GM12865 (cell line): ENCODE measurements around the gene GNA12.

Experiments used
- DNase-seq: peaks from one replicate; pipeline ENCODE4 v3.0.0; 2010; ENCODE audit warnings: low read depth
- H3K4me3 ChIP-seq: 2 replicates; pipeline ENCODE4 v1.5.1; 2011; ENCODE audit warnings: mild to moderate bottlenecking, low read depth, low read length, control low read depth
- CTCF ChIP-seq: IDR thresholded peaks from 2 replicates; pipeline ENCODE4 v1.5.1; 2011; ENCODE audit warnings: low read length, control low read depth, low read depth, inconsistent platforms; ENCODE audit not compliant: insufficient read depth; ENCODE audit errors: missing control alignments

GNA12 gene

GRCh38 chr7:2866601-2867000, 22.5 kb upstream of the GNA12 start:
- no peak for DNase-seq
- H3K4me3 ChIP-seq, result no peak overlapping the region
- no peak for TF ChIP-seq CTCF

- TF ChIP-seq CTCF, result peak; percentile 89
- no peak overlapping the region for H3K4me3 ChIP-seq
- peak; percentile 86 for DNase-seq
Observed at GRCh38 chr7:2864999-2865670, 21.0 kb upstream of the GNA12 start.

GRCh38 chr7:2864204-2864985, 20.3 kb upstream of the GNA12 start:
- DNase-seq, result peak; percentile 30
- no peak for TF ChIP-seq CTCF
- peak overlapping the region; percentile 57 for H3K4me3 ChIP-seq

- DNase-seq, result peak; percentile 95
- TF ChIP-seq CTCF, result no peak
- H3K4me3 ChIP-seq, result peak overlapping the region; percentile 57
Observed at GRCh38 chr7:2863461-2864066, 19.5 kb upstream of the GNA12 start.

- peak; percentile 55 for DNase-seq
- peak overlapping the region; percentile 57 for H3K4me3 ChIP-seq
- TF ChIP-seq CTCF, result no peak
Observed at GRCh38 chr7:2862831-2863361, 18.8 kb upstream of the GNA12 start.

- DNase-seq, result no peak
- no peak for TF ChIP-seq CTCF
- no peak overlapping the region for H3K4me3 ChIP-seq
Observed at GRCh38 chr7:2861509-2861908, 17.4 kb upstream of the GNA12 start.
